Neural cell (in vitro differentiated cells): ENCODE measurements around the gene SMIM1.

Experiments used
- CTCF ChIP-seq: fragments of 450-650 bp; IDR thresholded peaks from 2 replicates; pipeline ENCODE4 v1.5.1; 2014; ENCODE audit warnings: antibody characterized with exemption, mild to moderate bottlenecking, moderate library complexity; ENCODE audit not compliant: poor library complexity, severe bottlenecking
- TF ChIP-seq, protein P1 (sequence below): IDR thresholded peaks from 2 replicates; pipeline ENCODE4 v1.6.1; 2012; ENCODE audit warnings: borderline replicate concordance

GRCh38 chr1:3747522-3747848 lies 25.1 kb upstream of the SMIM1 start:
- no peak for TF ChIP-seq CTCF
- TF ChIP-seq, protein P1, sequence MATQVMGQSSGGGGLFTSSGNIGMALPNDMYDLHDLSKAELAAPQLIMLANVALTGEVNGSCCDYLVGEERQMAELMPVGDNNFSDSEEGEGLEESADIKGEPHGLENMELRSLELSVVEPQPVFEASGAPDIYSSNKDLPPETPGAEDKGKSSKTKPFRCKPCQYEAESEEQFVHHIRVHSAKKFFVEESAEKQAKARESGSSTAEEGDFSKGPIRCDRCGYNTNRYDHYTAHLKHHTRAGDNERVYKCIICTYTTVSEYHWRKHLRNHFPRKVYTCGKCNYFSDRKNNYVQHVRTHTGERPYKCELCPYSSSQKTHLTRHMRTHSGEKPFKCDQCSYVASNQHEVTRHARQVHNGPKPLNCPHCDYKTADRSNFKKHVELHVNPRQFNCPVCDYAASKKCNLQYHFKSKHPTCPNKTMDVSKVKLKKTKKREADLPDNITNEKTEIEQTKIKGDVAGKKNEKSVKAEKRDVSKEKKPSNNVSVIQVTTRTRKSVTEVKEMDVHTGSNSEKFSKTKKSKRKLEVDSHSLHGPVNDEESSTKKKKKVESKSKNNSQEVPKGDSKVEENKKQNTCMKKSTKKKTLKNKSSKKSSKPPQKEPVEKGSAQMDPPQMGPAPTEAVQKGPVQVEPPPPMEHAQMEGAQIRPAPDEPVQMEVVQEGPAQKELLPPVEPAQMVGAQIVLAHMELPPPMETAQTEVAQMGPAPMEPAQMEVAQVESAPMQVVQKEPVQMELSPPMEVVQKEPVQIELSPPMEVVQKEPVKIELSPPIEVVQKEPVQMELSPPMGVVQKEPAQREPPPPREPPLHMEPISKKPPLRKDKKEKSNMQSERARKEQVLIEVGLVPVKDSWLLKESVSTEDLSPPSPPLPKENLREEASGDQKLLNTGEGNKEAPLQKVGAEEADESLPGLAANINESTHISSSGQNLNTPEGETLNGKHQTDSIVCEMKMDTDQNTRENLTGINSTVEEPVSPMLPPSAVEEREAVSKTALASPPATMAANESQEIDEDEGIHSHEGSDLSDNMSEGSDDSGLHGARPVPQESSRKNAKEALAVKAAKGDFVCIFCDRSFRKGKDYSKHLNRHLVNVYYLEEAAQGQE: no peak
